Activated CD8-positive, alpha-beta T cell treated with anti-CD3 and anti-CD28 coated beads for 36 hours (primary cell): ENCODE data around the gene EGR4. TPM values are rescaled to one million over a fixed set of nuclear protein-coding genes. Genes with fewer than 3 reads are reported as not detected.

Experiments
- ATAC-seq: fragments of 200-7000 bp; cut with Tn5 transposase; one replicate; pipeline ENCODE4 v1.10.0; 2021; ENCODE audit warnings: mild to moderate bottlenecking, moderate library complexity
- CTCF ChIA-PET: fragments of 350-600 bp; sonication (Branson Sonifier 250); formaldehyde crosslinking; loops from one replicate; lab custom pipeline; 2021; ENCODE audit warnings: antibody characterized with exemption; lab: Charles Lee
- POLR2A ChIA-PET: fragments of 350-600 bp; sonication (Branson Sonifier 250); formaldehyde crosslinking; loops from one replicate; lab custom pipeline; 2021; ENCODE audit warnings: antibody characterized with exemption; lab: Charles Lee
- DNase-seq: peaks from one replicate; pipeline ENCODE4 v3.0.0-alpha.2; 2020
- H3K27ac Mint-ChIP-seq: one replicate; pipeline ENCODE4 v1.8.0; 2021; ENCODE audit warnings: mild to moderate bottlenecking, mixed read lengths
- H3K27me3 Mint-ChIP-seq: one replicate; pipeline ENCODE4 v1.8.0; 2021; ENCODE audit warnings: mixed read lengths
- H3K36me3 Mint-ChIP-seq: one replicate; pipeline ENCODE4 v1.8.0; 2021; ENCODE audit warnings: low read depth, mixed read lengths
- H3K4me1 Mint-ChIP-seq: one replicate; pipeline ENCODE4 v1.8.0; 2021; ENCODE audit warnings: low read depth, mixed read lengths
- H3K4me3 Mint-ChIP-seq: one replicate; pipeline ENCODE4 v1.8.0; 2021; ENCODE audit warnings: mild to moderate bottlenecking, moderate library complexity, mixed read lengths
- H3K9me3 Mint-ChIP-seq: one replicate; pipeline ENCODE4 v1.8.0; 2021; ENCODE audit warnings: mixed read lengths
- CTCF ChIP-seq: fragments of 200-600 bp; IDR thresholded peaks from one replicate; pipeline ENCODE4 v1.8.0; 2022; ENCODE audit warnings: antibody characterized with exemption, mild to moderate bottlenecking
- intact Hi-C: fragments of 100-400 bp; cut with micrococcal nuclease; formaldehyde crosslinking; loops from one replicate; pipeline ENCODE4 v1.10.0; 2022
- total RNA-seq, 2 experiments: library from RNA; stranded (reverse); gene quantifications; one replicate each; pipeline ENCODE4 v1.2.3, GENCODE V29; 2021

Gene EGR4
- total RNA-seq, 2 experiments from 2014 or later, result 0.11 to 0.29 TPM

GRCh38 chr2:73292316-73292905, 937 bp downstream of the EGR4 start:
- CTCF ChIA-PET, result interaction anchor here (1.2 to 4.7 kb wide), 4 partner anchors 10 to 93 kb away, joined by 3 to 24 read pairs (median 4); partner anchors contain the start of genes ALMS1, PRADC1 and SMYD5
- Mint-ChIP-seq H3K27me3 (peaks cover 54% of the 10 kb centered on the region), H3K4me3 (peak overlapping the region; percentile 63)

GRCh38 chr2:73291461-73292315, 1.7 kb downstream of the EGR4 start:
- Mint-ChIP-seq H3K4me1 (peaks cover 11% of the 10 kb centered on the region), H3K27me3 (peaks cover 48% of the 10 kb centered on the region), H3K9me3 (no peaks in the 10 kb centered on the region), H3K27ac (no peak overlapping the region), H3K36me3 (no peaks in the 10 kb centered on the region), H3K4me3 (peak overlapping the region; percentile 26)
- POLR2A ChIA-PET, result interaction anchor here (0.8 to 1.2 kb wide), 3 partner anchors 9 to 58 kb away, joined by 3 to 5 read pairs (median 4); partner anchors contain the start of gene CCT7
- DNase-seq (peak; percentile 7), ATAC-seq (peak; percentile 10)
- no peak for TF ChIP-seq CTCF
- intact Hi-C loops, result loop anchor here (5.0 kb wide), 1 partner anchor 59 kb away; the partner anchor contains the start of genes CCT7 and PRADC1
- CTCF ChIA-PET, result interaction anchor here (1.4 to 4.7 kb wide), 11 partner anchors 10 to 128 kb away, joined by 3 to 36 read pairs (median 13); partner anchors contain the start of genes PRADC1 and SMYD5

More at GRCh38 chr2:73292316-73292905, 937 bp downstream of the EGR4 start:
- H3K4me1 Mint-ChIP-seq, result peaks cover 11% of the 10 kb centered on the region
- H3K27ac Mint-ChIP-seq, result no peak overlapping the region
- H3K36me3 Mint-ChIP-seq, result no peaks in the 10 kb centered on the region
- intact Hi-C loops, result loop anchor here (5.0 kb wide), 1 partner anchor 60 kb away; the partner anchor contains the start of genes CCT7 and PRADC1
- POLR2A ChIA-PET, result interaction anchor here (1.2 kb wide), 1 partner anchor 58 kb away, joined by 5 read pairs; the partner anchor contains the start of gene CCT7
- no peaks in the 10 kb centered on the region for H3K9me3 Mint-ChIP-seq
- ATAC-seq (no peak), DNase-seq (peak; percentile 20)
- TF ChIP-seq CTCF, result no peak

- DNase-seq (peak; percentile 71), ATAC-seq (peak; percentile 32)
- POLR2A ChIA-PET, result interaction anchor here (0.8 to 1.9 kb wide), 5 partner anchors 9 to 57 kb away, joined by 3 to 6 read pairs (median 4); partner anchors contain the start of gene CCT7
- no peaks in the 10 kb centered on the region for H3K9me3 Mint-ChIP-seq
- TF ChIP-seq CTCF, result no peak
- CTCF ChIA-PET, result interaction anchor here (1.0 to 4.7 kb wide), 18 partner anchors 10 to 149 kb away, joined by 3 to 36 read pairs (median 11); partner anchors contain the start of genes PRADC1 and SMYD5
- intact Hi-C loops, result loop anchor here (5.0 kb wide), 1 partner anchor 59 kb away; the partner anchor contains the start of genes CCT7 and PRADC1
- peak overlapping the region; percentile 26 for H3K4me3 Mint-ChIP-seq
- H3K27me3 Mint-ChIP-seq, result peaks cover 42% of the 10 kb centered on the region
- peaks cover 11% of the 10 kb centered on the region for H3K4me1 Mint-ChIP-seq
- no peaks in the 10 kb centered on the region for H3K36me3 Mint-ChIP-seq
- no peak overlapping the region for H3K27ac Mint-ChIP-seq
These were observed 2.3 kb downstream of the EGR4 start for GRCh38 chr2:73291093-73291460.

- POLR2A ChIA-PET, result interaction anchor here (0.7 to 1.9 kb wide), 7 partner anchors 22 to 95 kb away, joined by 3 to 6 read pairs (median 3); partner anchors contain the start of genes ALMS1 and CCT7
- intact Hi-C loops, result loop anchor here (5.0 kb wide), 1 partner anchor 58 kb away; the partner anchor contains the start of genes CCT7 and PRADC1
- peak; percentile 74 for TF ChIP-seq CTCF
- Mint-ChIP-seq H3K36me3 (no peaks in the 10 kb centered on the region), H3K27me3 (peaks cover 34% of the 10 kb centered on the region), H3K27ac (no peak overlapping the region), H3K9me3 (no peaks in the 10 kb centered on the region), H3K4me3 (no peak overlapping the region), H3K4me1 (peaks cover 20% of the 10 kb centered on the region)
- CTCF ChIA-PET, result interaction anchor here (0.6 to 4.7 kb wide), 29 partner anchors 9 to 150 kb away, joined by 3 to 36 read pairs (median 5); partner anchors contain the start of genes PRADC1 and SMYD5
- ATAC-seq (no peak), DNase-seq (peak; percentile 80)
These were observed 3.1 kb downstream of the EGR4 start for GRCh38 chr2:73290049-73290839.
